Activated CD8-positive, alpha-beta memory T cell treated with anti-CD3 and anti-CD28 coated beads, Interleukin-2, amount 10 ng/mL, durations not matched to agents 7 days and 5 days (primary cell): ENCODE measurements around the gene MACROD2. TPM values are rescaled to one million over a fixed set of nuclear protein-coding genes. Genes with fewer than 3 reads are reported as not detected.
A peak's percentile ranks its signal among the peaks of the same experiment; 100 is the strongest.

ENCODE experiments used
- ATAC-seq: fragments of 150-1000 bp; cut with Tn5 transposase; one replicate; pipeline ENCODE4 v1.10.0; 2021; ENCODE audit warnings: moderate library complexity
- CTCF ChIA-PET: fragments of 350-600 bp; sonication (Branson Sonifier 250); formaldehyde crosslinking; loops from one replicate; lab custom pipeline; 2021; ENCODE audit warnings: antibody characterized with exemption; lab: Charles Lee
- DNase-seq: peaks from one replicate; pipeline ENCODE4 v3.0.0-alpha.2; 2020
- H3K27ac Mint-ChIP-seq: one replicate; pipeline ENCODE4 v1.8.0; 2021; ENCODE audit warnings: mild to moderate bottlenecking, mixed read lengths
- H3K27me3 Mint-ChIP-seq: one replicate; pipeline ENCODE4 v1.8.0; 2021; ENCODE audit warnings: mixed read lengths
- H3K36me3 Mint-ChIP-seq: one replicate; pipeline ENCODE4 v1.8.0; 2021; ENCODE audit warnings: mild to moderate bottlenecking, mixed read lengths
- H3K4me1 Mint-ChIP-seq: one replicate; pipeline ENCODE4 v1.8.0; 2021; ENCODE audit warnings: mixed read lengths
- H3K4me3 Mint-ChIP-seq: one replicate; pipeline ENCODE4 v1.8.0; 2021; ENCODE audit warnings: mild to moderate bottlenecking, moderate library complexity, mixed read lengths
- H3K9me3 Mint-ChIP-seq: one replicate; pipeline ENCODE4 v1.8.0; 2022; ENCODE audit warnings: low read depth, mixed read lengths
- total RNA-seq, 2 experiments: library from RNA; stranded (reverse); gene quantifications; one replicate each; pipeline ENCODE4 v1.2.3, GENCODE V29; 2021

MACROD2 gene
- total RNA-seq, 2 experiments from 2014 or later = not detected

DNA sequence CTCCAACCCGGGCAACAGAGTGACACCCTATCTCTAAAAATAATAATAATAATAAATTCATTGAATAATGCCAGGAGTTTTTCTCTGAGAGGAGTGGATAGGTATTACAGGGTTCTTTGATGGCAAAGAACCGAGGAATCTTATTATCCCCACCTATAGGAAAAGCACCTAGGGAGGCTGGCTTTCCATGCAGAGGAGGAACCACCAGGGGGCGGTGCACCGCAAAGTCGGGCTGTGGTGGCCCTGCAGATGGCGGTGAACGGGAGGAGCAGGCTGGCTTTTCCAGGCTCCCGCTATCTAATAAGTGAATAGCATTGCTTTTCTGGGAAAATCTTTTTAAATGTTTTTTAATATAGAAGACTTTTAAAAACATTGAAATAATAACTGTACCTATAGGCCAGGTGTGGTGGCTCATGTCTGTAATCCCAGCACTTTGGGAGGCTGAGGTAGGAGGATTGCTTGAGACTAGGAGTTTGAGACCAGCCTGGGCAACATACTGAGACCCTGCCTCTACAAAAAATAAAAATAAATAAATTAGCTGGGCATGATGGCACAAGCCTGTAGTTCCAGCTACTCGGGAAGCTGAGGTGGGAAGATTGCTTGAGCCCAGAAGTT, 1713.8 kb downstream of the MACROD2 start:
- H3K4me1 Mint-ChIP-seq = no peaks in the 10 kb centered on the region
- ATAC-seq = no peak
- H3K27me3 Mint-ChIP-seq = no peaks in the 10 kb centered on the region
- no peak overlapping the region for H3K4me3 Mint-ChIP-seq
- no peak overlapping the region for H3K27ac Mint-ChIP-seq
- DNase-seq = peak; percentile 41
- CTCF ChIA-PET = no interaction called here
- no peaks in the 10 kb centered on the region for H3K36me3 Mint-ChIP-seq
- H3K9me3 Mint-ChIP-seq = peaks cover 7% of the 10 kb centered on the region

DNA sequence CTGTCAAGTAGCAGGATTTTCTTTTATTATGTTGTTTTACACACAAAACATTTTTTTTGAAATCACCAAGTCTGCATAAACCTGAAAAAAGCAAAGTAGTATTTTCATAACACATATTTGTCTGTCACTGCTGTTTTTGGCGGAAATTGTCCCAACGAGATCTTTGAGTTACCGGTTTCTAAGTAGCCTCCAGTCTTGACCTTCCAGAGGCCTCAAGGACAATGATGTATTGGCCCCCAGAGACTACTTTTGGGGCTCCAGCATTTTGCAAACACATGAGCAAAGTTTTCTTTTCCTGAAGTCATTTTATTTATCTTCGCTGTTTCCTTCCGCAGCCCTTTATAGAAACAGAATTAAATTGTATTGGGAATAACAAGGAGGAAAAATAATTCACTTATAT, 1715.3 kb downstream of the MACROD2 start:
- H3K27me3 Mint-ChIP-seq = no peaks in the 10 kb centered on the region
- peaks cover 7% of the 10 kb centered on the region for H3K9me3 Mint-ChIP-seq
- H3K27ac Mint-ChIP-seq = no peak overlapping the region
- H3K4me3 Mint-ChIP-seq = no peak overlapping the region
- H3K4me1 Mint-ChIP-seq = no peaks in the 10 kb centered on the region
- DNase-seq (no peak), ATAC-seq (no peak)
- H3K36me3 Mint-ChIP-seq = no peaks in the 10 kb centered on the region
- CTCF ChIA-PET = no interaction called here

DNA sequence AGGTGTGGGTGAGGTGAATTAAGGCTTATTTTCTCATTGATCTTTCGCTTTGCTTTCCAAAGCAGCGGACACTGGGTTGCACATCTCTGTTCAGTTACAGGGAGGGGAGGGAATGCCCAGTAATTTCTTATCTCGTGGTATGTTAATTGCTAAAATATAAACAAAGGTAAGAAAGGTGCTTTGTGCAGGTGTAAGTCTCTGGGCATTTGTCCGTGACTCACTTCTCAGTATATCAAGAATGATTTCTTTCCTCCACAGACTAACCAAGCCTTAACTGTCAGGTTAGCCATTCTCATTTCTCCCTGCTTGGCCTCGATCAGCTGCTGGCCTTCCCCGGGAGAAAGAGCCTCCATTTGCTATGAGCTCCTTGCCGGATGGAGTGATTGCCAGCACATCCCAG, 1715.9 kb downstream of the MACROD2 start:
- CTCF ChIA-PET = no interaction called here
- no peaks in the 10 kb centered on the region for H3K4me1 Mint-ChIP-seq
- H3K36me3 Mint-ChIP-seq = no peaks in the 10 kb centered on the region
- H3K9me3 Mint-ChIP-seq = peaks cover 7% of the 10 kb centered on the region
- DNase-seq (no peak), ATAC-seq (no peak)
- no peak overlapping the region for H3K27ac Mint-ChIP-seq
- H3K4me3 Mint-ChIP-seq = no peak overlapping the region
- H3K27me3 Mint-ChIP-seq = no peaks in the 10 kb centered on the region

DNA sequence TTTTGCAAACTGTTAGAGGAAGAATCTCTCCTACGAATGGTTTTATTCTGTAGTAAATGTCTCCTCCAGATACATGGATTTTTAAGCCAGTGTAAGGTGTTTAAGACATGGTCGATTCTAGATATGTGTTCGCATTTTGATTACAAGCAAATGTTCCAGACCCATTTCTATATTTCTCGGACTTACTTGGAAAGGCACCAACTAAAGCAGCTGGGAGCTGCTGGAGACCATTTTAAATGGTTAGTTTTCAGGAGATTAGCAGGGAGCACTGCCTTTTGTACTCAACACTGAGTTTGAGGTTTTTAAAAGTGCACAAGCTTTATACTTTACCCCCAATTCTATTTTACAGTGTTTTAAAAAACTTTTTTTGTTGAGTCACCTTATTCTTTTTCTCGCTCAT, 1720.9 kb downstream of the MACROD2 start:
- H3K4me1 Mint-ChIP-seq = no peaks in the 10 kb centered on the region
- H3K4me3 Mint-ChIP-seq = no peak overlapping the region
- ATAC-seq = no peak
- no peak overlapping the region for H3K27ac Mint-ChIP-seq
- peaks cover 7% of the 10 kb centered on the region for H3K9me3 Mint-ChIP-seq
- no peaks in the 10 kb centered on the region for H3K36me3 Mint-ChIP-seq
- DNase-seq = no peak
- H3K27me3 Mint-ChIP-seq = no peaks in the 10 kb centered on the region
- CTCF ChIA-PET = no interaction called here

DNA sequence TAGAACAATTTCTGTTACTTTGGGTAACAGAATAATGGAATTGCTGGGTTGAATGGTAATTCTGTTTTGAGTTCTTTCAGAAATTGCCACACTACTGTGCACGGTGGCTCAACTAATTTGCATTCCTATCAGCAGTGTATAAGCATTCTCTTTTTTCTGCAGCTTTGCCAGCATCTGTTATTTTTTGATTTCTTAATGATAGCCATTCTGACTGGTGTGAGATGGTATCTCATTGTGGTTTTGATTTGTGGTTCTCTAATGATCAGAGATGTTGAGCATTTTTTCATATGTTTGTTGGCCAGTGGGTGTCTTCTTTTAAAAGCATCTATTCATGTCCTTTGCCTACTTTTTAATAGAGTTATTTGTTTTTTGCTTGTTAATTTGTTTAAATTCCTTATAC, 1731.1 kb downstream of the MACROD2 start:
- no peaks in the 10 kb centered on the region for H3K36me3 Mint-ChIP-seq
- H3K27me3 Mint-ChIP-seq = no peaks in the 10 kb centered on the region
- peaks cover 12% of the 10 kb centered on the region for H3K9me3 Mint-ChIP-seq
- DNase-seq (no peak), ATAC-seq (no peak)
- H3K4me3 Mint-ChIP-seq = no peak overlapping the region
- no peak overlapping the region for H3K27ac Mint-ChIP-seq
- CTCF ChIA-PET = no interaction called here
- H3K4me1 Mint-ChIP-seq = no peaks in the 10 kb centered on the region

DNA sequence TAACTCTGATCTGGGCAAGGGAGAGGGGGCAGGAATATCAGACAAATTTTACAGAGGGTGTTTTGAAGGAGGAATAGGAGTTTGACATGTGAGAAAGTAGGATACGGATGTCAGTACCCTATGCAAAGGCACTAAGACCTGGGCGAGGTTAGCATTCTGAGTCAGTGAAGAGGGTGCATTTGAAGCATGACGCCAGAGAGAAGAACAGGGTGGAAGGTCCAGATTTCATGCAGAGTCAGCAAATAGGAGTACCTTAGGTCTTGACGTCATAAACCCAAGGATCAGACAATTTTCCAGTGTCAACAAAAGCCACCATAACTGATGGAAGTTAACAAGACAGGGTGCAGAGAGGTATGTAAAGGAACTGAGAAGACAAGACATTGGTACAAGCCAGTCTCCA, 1738.7 kb downstream of the MACROD2 start:
- Mint-ChIP-seq H3K4me3 (no peak overlapping the region), H3K36me3 (no peaks in the 10 kb centered on the region), H3K9me3 (no peaks in the 10 kb centered on the region), H3K27me3 (no peaks in the 10 kb centered on the region), H3K27ac (no peak overlapping the region), H3K4me1 (no peaks in the 10 kb centered on the region)
- ATAC-seq = no peak
- CTCF ChIA-PET = no interaction called here
- no peak for DNase-seq

DNA sequence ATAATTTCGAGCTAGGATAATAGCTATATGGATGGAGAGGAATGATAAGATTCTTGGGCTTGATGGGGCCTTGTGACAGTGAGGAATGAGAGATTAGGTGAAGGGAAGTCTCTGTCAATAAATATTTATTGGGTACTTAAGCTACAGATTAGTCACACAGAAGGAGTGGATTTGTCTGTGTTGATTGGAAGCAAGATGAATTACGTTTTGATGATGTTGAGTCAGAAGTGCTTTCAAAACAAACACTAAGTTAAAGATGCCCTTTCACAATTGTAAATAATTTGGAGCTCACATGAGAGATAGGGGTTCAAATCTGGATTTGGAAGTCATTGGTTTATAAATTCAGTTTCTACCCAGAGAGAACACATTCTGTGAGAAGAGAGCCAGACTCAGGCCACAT, 1743.7 kb downstream of the MACROD2 start:
- CTCF ChIA-PET = no interaction called here
- no peaks in the 10 kb centered on the region for H3K9me3 Mint-ChIP-seq
- no peaks in the 10 kb centered on the region for H3K4me1 Mint-ChIP-seq
- no peak overlapping the region for H3K27ac Mint-ChIP-seq
- no peak overlapping the region for H3K4me3 Mint-ChIP-seq
- H3K27me3 Mint-ChIP-seq = no peaks in the 10 kb centered on the region
- no peak for ATAC-seq
- DNase-seq = no peak
- H3K36me3 Mint-ChIP-seq = no peaks in the 10 kb centered on the region

DNA sequence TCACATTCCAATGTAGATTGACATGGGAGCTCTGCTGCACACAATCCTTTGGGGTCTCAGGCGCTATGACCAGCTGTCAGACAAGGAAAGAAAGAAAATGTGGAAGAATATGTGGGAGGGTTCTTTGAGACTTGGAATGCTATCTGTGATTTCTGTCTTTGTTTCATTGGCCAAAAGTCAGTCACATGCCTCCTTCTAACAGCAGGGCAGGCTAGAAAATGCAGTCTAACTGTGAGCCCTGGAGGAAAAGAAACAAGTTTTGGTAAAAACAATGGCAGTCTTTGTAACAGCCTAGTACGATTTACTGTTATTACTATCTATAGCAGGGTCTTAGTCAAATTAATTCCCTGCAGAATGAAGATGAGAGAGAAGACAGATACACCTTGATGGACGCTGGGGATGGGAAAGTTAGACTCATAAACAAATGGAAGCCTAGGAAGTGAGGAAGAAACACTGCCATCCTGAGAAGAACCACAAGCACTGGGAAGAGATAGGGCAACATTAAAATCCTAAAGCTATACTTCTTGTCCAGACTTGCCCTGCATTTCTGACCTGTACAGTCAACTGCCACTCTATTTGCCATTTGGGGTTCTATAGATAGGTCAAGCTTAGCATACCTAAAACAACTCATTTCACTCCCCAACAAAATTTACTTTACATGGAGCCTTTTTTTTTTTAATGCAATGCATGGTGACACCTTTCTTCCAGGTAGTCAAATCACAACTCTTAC, 1744.9 kb downstream of the MACROD2 start:
- no peak for ATAC-seq
- Mint-ChIP-seq H3K4me3 (no peak overlapping the region), H3K27ac (no peak overlapping the region), H3K9me3 (no peaks in the 10 kb centered on the region), H3K27me3 (no peaks in the 10 kb centered on the region), H3K4me1 (no peaks in the 10 kb centered on the region), H3K36me3 (no peaks in the 10 kb centered on the region)
- CTCF ChIA-PET = no interaction called here
- no peak for DNase-seq

DNA sequence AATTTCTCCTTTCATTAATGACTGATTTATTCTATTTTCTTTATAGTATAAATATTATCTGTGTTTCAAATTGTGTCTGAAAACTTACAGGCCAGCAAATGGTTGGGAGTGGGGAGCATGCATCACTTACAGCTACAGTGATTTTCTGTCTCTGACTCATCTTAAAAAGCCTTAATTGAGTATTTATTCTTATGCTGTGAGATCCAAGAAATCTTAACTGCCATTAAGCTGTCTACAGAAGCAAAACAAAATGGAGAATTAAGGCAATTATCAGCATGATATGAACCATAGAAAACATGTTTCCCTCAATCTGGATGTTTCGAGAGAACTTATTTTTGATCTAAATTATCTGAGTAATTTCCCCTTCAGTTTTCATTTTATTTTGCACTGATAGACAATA, 1746.8 kb downstream of the MACROD2 start:
- Mint-ChIP-seq H3K27me3 (no peaks in the 10 kb centered on the region), H3K36me3 (no peaks in the 10 kb centered on the region), H3K4me3 (no peak overlapping the region), H3K9me3 (no peaks in the 10 kb centered on the region), H3K27ac (no peak overlapping the region), H3K4me1 (no peaks in the 10 kb centered on the region)
- ATAC-seq (no peak), DNase-seq (no peak)
- CTCF ChIA-PET = no interaction called here

DNA sequence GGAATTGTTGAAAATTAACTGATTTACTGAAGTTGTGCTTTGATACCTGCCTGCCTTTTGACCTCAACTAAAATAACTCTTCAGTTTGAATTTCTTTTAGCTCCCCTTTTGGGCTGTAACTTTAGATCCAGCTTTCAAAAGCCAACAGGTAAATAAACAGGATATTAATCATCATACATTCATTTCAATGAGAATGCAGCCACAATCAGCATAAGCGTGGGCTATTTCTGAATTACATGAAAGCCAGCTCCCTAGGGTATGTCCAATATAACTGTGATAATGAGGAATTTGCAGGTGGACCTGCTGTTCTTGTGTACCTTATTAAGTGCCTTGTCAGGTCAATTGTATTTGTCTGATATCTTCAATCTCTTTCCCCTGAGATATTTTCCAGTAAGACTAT, 1747.3 kb downstream of the MACROD2 start:
- Mint-ChIP-seq H3K4me1 (no peaks in the 10 kb centered on the region), H3K27ac (no peak overlapping the region), H3K27me3 (no peaks in the 10 kb centered on the region), H3K4me3 (no peak overlapping the region), H3K36me3 (no peaks in the 10 kb centered on the region), H3K9me3 (no peaks in the 10 kb centered on the region)
- CTCF ChIA-PET = no interaction called here
- ATAC-seq (no peak), DNase-seq (no peak)

DNA sequence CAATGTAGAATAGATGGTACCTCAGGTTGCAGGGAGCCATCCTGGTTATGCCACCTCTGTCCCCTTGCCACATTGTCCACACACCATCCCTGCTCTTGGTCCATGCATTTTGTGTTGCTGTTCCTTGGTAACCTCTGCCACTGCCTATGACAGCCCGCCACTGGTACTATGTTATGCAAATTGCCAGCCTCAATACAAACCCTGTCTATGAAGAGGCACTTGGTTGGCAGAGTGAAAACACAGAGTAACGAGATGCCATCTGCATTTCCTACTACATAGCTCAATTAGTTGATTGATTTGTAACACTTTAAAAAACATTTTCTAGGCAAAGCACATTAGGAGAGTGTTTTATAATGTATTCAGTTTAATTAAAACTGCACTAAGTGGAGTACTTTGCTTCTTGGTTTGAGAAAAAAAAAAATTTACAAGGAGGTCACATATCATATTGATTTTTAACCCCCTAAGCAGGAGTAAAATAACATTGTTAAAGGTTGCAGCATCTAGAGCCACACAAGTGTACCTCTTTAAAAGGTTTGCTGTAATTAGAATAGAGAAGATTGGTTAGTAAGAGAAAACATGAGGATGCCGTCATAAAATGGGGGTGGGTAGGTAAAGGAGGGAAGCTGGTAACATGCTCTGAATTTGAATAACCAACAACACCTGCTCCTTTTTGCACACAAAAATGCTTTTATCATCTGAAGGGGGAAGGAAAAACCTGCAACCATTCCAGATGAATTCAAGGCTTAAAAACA, 1760.9 kb downstream of the MACROD2 start:
- DNase-seq (no peak), ATAC-seq (no peak)
- H3K4me1 Mint-ChIP-seq = no peaks in the 10 kb centered on the region
- no peak overlapping the region for H3K27ac Mint-ChIP-seq
- H3K36me3 Mint-ChIP-seq = no peaks in the 10 kb centered on the region
- H3K4me3 Mint-ChIP-seq = no peak overlapping the region
- CTCF ChIA-PET = no interaction called here
- H3K27me3 Mint-ChIP-seq = no peaks in the 10 kb centered on the region
- H3K9me3 Mint-ChIP-seq = peaks cover 4% of the 10 kb centered on the region

DNA sequence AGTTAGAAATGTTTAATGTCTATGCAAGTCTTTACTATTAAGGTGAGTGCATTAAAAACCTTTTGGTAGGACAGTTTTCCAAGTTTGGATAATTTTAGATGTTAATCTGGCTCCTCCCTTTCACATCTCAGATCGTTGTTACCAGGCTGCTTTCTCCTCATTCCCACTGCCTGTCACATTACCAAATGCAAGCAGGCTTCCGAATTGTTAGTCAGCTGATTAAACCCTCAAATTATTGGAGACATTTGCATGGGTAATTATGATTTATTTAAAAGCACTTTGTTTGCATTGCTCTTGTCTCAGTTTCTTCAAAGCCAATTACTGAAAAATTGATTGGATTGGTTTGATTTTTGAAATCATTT, 1761.4 kb downstream of the MACROD2 start:
- Mint-ChIP-seq H3K27me3 (no peaks in the 10 kb centered on the region), H3K4me3 (no peak overlapping the region), H3K9me3 (peaks cover 4% of the 10 kb centered on the region), H3K27ac (no peak overlapping the region), H3K36me3 (no peaks in the 10 kb centered on the region), H3K4me1 (no peaks in the 10 kb centered on the region)
- no peak for ATAC-seq
- DNase-seq = no peak
- CTCF ChIA-PET = no interaction called here

DNA sequence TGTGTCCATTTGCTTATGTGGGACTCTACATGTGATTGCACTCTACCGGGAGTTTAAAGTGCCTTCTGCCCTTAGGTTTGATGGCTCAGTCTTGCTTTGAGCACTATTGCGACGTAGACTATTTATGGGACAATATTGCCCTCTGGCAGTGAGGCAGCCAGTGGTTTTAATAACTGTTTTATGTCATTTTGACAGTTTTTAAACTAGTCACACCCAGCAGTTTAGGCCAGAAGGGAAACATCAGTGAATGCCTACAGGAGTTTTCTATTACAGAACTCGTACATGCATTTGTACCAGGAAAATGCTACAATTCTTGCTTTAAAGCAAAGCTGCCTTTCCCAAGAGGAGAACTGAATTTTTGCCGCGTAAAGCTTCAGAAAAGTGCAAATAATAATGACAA, 1764.3 kb downstream of the MACROD2 start:
- ATAC-seq (no peak), DNase-seq (no peak)
- H3K36me3 Mint-ChIP-seq = no peaks in the 10 kb centered on the region
- H3K27ac Mint-ChIP-seq = no peak overlapping the region
- no peak overlapping the region for H3K4me3 Mint-ChIP-seq
- H3K27me3 Mint-ChIP-seq = no peaks in the 10 kb centered on the region
- peaks cover 4% of the 10 kb centered on the region for H3K9me3 Mint-ChIP-seq
- H3K4me1 Mint-ChIP-seq = no peaks in the 10 kb centered on the region
- CTCF ChIA-PET = no interaction called here

DNA sequence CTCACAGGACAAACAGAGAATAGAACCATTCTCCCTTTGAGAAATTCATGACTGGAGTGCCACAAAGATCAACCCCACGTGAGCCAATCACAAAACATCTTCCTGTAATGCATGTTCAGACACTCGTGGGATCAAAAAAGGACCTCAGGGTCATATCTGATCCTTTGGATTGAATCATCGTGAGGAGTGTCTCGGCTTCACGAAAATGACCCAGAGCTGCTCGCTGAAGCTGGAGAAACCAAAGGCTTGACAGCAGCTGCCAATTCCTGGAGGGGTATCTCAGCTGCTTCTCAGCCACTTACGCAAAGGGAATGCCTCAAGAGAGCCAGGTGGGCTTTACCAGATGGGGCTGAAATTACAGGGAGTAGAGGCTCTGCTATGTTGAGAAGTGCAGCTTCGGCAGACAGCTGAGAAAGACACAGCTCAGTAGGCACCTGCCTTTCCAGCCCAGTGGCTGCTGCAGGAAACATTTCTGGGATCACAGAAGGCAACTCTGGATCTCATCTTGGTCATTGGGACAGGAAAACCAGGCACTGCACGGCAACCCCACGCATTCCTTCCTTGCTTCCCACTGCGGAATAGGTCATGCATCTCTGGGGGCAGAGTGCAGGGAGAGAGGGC, 1764.8 kb downstream of the MACROD2 start:
- Mint-ChIP-seq H3K9me3 (peaks cover 4% of the 10 kb centered on the region), H3K36me3 (no peaks in the 10 kb centered on the region), H3K27ac (no peak overlapping the region), H3K4me3 (no peak overlapping the region), H3K4me1 (no peaks in the 10 kb centered on the region), H3K27me3 (no peaks in the 10 kb centered on the region)
- CTCF ChIA-PET = no interaction called here
- DNase-seq = no peak
- no peak for ATAC-seq
